ENCODE measurements around the gene CAPN3. TPM values are rescaled to one million over a fixed set of nuclear protein-coding genes. Genes with fewer than 3 reads are reported as not detected.

The CAPN3 gene
- total RNA-seq, 1 donor from 2014 or later = not detected

DNA sequence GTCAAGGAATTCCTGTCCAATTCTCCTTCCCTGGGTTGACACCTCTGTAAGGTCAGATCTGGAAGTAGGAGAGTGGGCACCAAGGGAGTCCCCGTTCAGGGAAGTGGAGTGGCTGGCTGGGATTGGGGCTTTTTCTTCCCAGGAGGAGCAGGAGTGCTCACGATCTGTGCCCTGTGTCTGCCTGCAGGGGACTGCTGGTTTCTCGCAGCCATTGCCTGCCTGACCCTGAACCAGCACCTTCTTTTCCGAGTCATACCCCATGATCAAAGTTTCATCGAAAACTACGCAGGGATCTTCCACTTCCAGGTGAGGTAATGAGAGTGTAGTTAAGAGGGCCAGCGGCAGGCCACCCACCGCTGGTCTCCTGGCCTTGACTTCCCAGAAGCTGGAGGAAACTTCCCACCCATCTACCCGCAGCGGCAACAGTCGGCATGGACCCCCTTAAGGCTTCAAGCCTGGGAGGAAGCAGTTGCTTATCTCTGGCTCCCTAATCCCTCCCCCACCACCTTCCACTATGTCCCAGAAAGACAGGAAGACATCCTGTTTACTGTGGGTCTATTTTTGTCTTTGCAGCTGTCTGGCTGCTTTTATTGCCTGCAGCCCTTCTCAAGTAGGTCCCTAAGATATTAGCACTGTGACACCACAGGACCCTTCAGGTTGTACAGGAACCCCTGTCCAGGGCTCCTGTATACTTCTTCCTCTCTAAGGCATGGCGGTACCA is 26.8 kb downstream of the CAPN3 start:
- H3K27ac ChIP-seq = no peak overlapping the region
- no peaks in the 10 kb centered on the region for H3K9me3 ChIP-seq (ENCODE audit: low read depth)
- H3F3A ChIP-seq (ENCODE audit: low read depth) = no peaks in the 10 kb centered on the region
- no peak overlapping the region for H3K4me2 ChIP-seq
- no peaks in the 10 kb centered on the region for H3K36me3 ChIP-seq
- no peak overlapping the region for H3K4me3 ChIP-seq
- H4K20me1 ChIP-seq (ENCODE audit: low read depth) = no peaks in the 10 kb centered on the region
- Mint-ChIP-seq H3K36me3 (no peaks in the 10 kb centered on the region), H3K27me3 (ENCODE audit: insufficient read depth, low read depth) (peaks cover 2% of the 10 kb centered on the region), H3K27ac (no peak overlapping the region), H3K4me1 (peaks cover 3% of the 10 kb centered on the region), H3K4me3 (no peak overlapping the region), H3K9me3 (no peaks in the 10 kb centered on the region)
- peaks cover 8% of the 10 kb centered on the region for H3K4me1 ChIP-seq
- no peak overlapping the region for H3K9ac ChIP-seq
- no peak for DNase-seq (ENCODE audit: low spot score)
- H2AFZ ChIP-seq (replicated peaks) = peak overlapping the region; percentile 53
- no peaks in the 10 kb centered on the region for H3K79me2 ChIP-seq (ENCODE audit: low read depth)
- H3K27me3 ChIP-seq = no peaks in the 10 kb centered on the region
- TF ChIP-seq EZH2 (IDR thresholded peaks at IDR 0.05) (no peak), EZH2phosphoT487 (IDR thresholded peaks at IDR 0.05) (no peak)
- TF ChIP-seq, protein P1, sequence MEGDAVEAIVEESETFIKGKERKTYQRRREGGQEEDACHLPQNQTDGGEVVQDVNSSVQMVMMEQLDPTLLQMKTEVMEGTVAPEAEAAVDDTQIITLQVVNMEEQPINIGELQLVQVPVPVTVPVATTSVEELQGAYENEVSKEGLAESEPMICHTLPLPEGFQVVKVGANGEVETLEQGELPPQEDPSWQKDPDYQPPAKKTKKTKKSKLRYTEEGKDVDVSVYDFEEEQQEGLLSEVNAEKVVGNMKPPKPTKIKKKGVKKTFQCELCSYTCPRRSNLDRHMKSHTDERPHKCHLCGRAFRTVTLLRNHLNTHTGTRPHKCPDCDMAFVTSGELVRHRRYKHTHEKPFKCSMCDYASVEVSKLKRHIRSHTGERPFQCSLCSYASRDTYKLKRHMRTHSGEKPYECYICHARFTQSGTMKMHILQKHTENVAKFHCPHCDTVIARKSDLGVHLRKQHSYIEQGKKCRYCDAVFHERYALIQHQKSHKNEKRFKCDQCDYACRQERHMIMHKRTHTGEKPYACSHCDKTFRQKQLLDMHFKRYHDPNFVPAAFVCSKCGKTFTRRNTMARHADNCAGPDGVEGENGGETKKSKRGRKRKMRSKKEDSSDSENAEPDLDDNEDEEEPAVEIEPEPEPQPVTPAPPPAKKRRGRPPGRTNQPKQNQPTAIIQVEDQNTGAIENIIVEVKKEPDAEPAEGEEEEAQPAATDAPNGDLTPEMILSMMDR (IDR thresholded peaks at IDR 0.05) = no peak

GRCh38 chr15:42387603-42388002 is 28.3 kb downstream of the CAPN3 start:
- H3K36me3 ChIP-seq = no peaks in the 10 kb centered on the region
- no peak overlapping the region for H2AFZ ChIP-seq (replicated peaks)
- no peaks in the 10 kb centered on the region for H3K27me3 ChIP-seq
- no peaks in the 10 kb centered on the region for H3K79me2 ChIP-seq (ENCODE audit: low read depth)
- peaks cover 8% of the 10 kb centered on the region for H3K4me1 ChIP-seq
- no peak overlapping the region for H3K4me3 ChIP-seq
- no peak overlapping the region for H3K9ac ChIP-seq
- H3K27ac ChIP-seq = no peak overlapping the region
- peaks cover 3% of the 10 kb centered on the region for H3K4me1 Mint-ChIP-seq
- no peak for TF ChIP-seq EZH2phosphoT487 (IDR thresholded peaks at IDR 0.05)
- TF ChIP-seq, protein P1 (IDR thresholded peaks at IDR 0.05) = no peak
- no peak for TF ChIP-seq EZH2 (IDR thresholded peaks at IDR 0.05)
- no peaks in the 10 kb centered on the region for H3F3A ChIP-seq (ENCODE audit: low read depth)
- no peak overlapping the region for H3K4me2 ChIP-seq
- H3K27ac Mint-ChIP-seq = no peak overlapping the region
- no peak overlapping the region for H3K4me3 Mint-ChIP-seq
- H4K20me1 ChIP-seq (ENCODE audit: low read depth) = no peaks in the 10 kb centered on the region
- peaks cover 2% of the 10 kb centered on the region for H3K27me3 Mint-ChIP-seq (ENCODE audit: insufficient read depth, low read depth)
- DNase-seq (ENCODE audit: low spot score) = no peak
- H3K9me3 Mint-ChIP-seq = no peaks in the 10 kb centered on the region
- no peaks in the 10 kb centered on the region for H3K36me3 Mint-ChIP-seq
- no peaks in the 10 kb centered on the region for H3K9me3 ChIP-seq (ENCODE audit: low read depth)

DNA sequence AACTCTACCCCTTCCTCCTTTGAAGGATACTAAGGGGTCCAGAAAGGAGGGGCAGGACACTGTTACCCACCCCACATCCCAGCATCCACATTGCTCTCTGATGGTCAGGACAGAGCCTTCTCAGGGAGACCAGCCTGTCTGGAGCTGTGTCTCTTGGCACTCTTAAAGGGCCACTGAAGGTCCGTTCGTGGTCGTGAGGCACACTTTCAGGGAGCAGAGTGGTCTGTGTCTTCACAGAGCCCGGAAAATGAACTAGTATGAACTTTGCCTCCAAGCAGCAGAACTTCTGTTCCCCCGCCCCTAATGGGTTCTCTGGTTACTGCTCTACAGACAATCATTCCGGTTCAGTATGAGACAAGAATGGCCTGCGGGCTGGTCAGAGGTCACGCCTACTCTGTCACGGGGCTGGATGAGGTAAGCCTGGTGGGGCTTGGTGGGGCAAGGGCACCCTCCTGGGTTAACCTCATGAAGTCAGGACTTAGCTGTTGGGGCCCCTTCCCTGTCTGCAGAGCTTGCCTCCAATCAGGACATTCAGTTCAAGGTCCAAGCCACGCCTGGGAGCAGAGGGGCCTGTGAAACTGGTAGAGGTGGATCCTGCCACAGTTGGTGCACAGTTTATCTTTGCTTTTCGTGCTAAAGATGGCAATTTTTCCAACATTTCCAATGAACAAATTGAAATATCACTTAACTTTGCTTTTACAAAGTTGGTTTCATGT is 33.2 kb downstream of the CAPN3 start:
- Histone ChIP-seq H3K79me2 (ENCODE audit: low read depth) (no peaks in the 10 kb centered on the region), H3K4me1 (no peaks in the 10 kb centered on the region), H3K36me3 (no peaks in the 10 kb centered on the region), H3K27ac (no peak overlapping the region), H3K9ac (no peak overlapping the region), H3F3A (ENCODE audit: low read depth) (no peaks in the 10 kb centered on the region), H4K20me1 (ENCODE audit: low read depth) (no peaks in the 10 kb centered on the region), H3K4me3 (no peak overlapping the region), H3K27me3 (no peaks in the 10 kb centered on the region), H2AFZ (replicated peaks) (no peak overlapping the region), H3K4me2 (no peak overlapping the region), H3K9me3 (ENCODE audit: low read depth) (no peaks in the 10 kb centered on the region)
- Mint-ChIP-seq H3K9me3 (no peaks in the 10 kb centered on the region), H3K27me3 (ENCODE audit: insufficient read depth, low read depth) (peaks cover 2% of the 10 kb centered on the region), H3K4me1 (no peaks in the 10 kb centered on the region), H3K36me3 (no peaks in the 10 kb centered on the region), H3K4me3 (no peak overlapping the region), H3K27ac (no peak overlapping the region)
- TF ChIP-seq EZH2phosphoT487 (IDR thresholded peaks at IDR 0.05) (no peak), EZH2 (IDR thresholded peaks at IDR 0.05) (no peak)
- TF ChIP-seq, protein P1 (IDR thresholded peaks at IDR 0.05) = no peak
- no peak for DNase-seq (ENCODE audit: low spot score)
